Fibroblast of lung (primary cell): ENCODE data around the gene VAMP2.

ENCODE experiments used
- CTCF ChIP-seq, 2 donors: IDR thresholded peaks in 1 of 2; conservative IDR thresholded peaks in 1 of 2; 1 replicate in 1 of 2; 2 replicates in 1 of 2; pipeline ENCODE4 v1.5.1; 2011 to 2012; ENCODE audit warnings: low read length in 2 of 2, control low read depth in 1 of 2, inconsistent platforms in 1 of 2, low read depth in 1 of 2, mild to moderate bottlenecking in 1 of 2
- EZH2 ChIP-seq: IDR thresholded peaks from 2 replicates; pipeline ENCODE4 v1.5.1; 2012; ENCODE audit warnings: low read length, control low read depth, mild to moderate bottlenecking; ENCODE audit errors: missing control alignments

GRCh38 chr17:8110907-8111306, 51.8 kb downstream of the VAMP2 start:
- no peak for TF ChIP-seq CTCF (conservative IDR thresholded peaks at IDR 0.05 in 1 of 2, IDR thresholded peaks at IDR 0.05 in 1 of 2; ENCODE audit: low read depth in 1 of 2, low read length in 2 of 2)
- TF ChIP-seq EZH2, result no peak
